ENCODE measurements around the gene IFNGR2. TPM values are rescaled to one million over a fixed set of nuclear protein-coding genes. Genes with fewer than 3 reads are reported as not detected.

The IFNGR2 gene
- total RNA-seq, 1 donor from 2014 or later: 83.5 TPM

DNA sequence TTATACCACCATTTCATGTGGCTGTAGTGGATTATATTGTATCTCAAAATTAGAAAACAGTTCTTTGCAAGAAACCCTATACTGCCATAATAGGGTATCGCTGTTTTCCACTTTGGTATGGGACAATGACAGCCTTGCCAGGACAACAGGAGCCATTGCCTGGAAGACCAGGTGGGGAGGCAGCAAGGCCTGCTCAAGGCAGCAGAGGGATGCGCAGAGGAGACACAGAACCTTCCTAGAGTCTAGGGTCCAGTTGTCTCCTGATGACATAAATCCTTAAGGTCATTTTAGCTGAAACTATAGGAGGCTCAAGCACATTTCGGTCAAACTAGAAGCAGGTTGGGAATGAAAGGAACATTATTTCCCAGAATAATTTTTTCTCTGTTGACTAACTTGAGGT lies 27.6 kb downstream of the IFNGR2 start:
- Histone ChIP-seq H3K27me3 (ENCODE audit: low read depth) (no peaks in the 10 kb centered on the region), H3K9me3 (no peaks in the 10 kb centered on the region), H3K36me3 (peaks cover 100% of the 10 kb centered on the region), H3K4me1 (peaks cover 24% of the 10 kb centered on the region), H3K27ac (no peak overlapping the region), H3K4me3 (no peak overlapping the region)
- intact Hi-C loops (cut with DNase I): no loop called here
- TF ChIP-seq, protein P1, sequence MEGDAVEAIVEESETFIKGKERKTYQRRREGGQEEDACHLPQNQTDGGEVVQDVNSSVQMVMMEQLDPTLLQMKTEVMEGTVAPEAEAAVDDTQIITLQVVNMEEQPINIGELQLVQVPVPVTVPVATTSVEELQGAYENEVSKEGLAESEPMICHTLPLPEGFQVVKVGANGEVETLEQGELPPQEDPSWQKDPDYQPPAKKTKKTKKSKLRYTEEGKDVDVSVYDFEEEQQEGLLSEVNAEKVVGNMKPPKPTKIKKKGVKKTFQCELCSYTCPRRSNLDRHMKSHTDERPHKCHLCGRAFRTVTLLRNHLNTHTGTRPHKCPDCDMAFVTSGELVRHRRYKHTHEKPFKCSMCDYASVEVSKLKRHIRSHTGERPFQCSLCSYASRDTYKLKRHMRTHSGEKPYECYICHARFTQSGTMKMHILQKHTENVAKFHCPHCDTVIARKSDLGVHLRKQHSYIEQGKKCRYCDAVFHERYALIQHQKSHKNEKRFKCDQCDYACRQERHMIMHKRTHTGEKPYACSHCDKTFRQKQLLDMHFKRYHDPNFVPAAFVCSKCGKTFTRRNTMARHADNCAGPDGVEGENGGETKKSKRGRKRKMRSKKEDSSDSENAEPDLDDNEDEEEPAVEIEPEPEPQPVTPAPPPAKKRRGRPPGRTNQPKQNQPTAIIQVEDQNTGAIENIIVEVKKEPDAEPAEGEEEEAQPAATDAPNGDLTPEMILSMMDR (IDR thresholded peaks at IDR 0.05): no peak
- DNase-seq (no peak), ATAC-seq (no peak)

DNA sequence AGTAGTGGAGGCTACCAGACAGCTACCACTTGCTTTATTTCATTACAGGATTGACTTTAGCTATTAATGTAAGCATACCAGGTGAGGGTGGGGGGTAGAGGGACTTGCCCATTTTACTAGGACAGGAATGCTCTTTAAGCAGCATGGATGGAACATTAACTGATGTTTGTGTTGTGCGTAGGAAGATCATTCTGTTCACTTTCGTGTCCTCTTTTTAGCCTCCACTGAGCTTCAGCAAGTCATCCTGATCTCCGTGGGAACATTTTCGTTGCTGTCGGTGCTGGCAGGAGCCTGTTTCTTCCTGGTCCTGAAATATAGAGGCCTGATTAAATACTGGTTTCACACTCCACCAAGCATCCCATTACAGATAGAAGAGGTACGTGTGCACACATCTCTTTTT lies 29.3 kb downstream of the IFNGR2 start:
- no peaks in the 10 kb centered on the region for H3K27me3 ChIP-seq (ENCODE audit: low read depth)
- H3K27ac ChIP-seq: no peak overlapping the region
- TF ChIP-seq, protein P1 (IDR thresholded peaks at IDR 0.05): no peak
- no peaks in the 10 kb centered on the region for H3K9me3 ChIP-seq
- DNase-seq (no peak), ATAC-seq (no peak)
- intact Hi-C loops (cut with DNase I): no loop called here
- peaks cover 24% of the 10 kb centered on the region for H3K4me1 ChIP-seq
- peaks cover 100% of the 10 kb centered on the region for H3K36me3 ChIP-seq
- H3K4me3 ChIP-seq: no peak overlapping the region

DNA sequence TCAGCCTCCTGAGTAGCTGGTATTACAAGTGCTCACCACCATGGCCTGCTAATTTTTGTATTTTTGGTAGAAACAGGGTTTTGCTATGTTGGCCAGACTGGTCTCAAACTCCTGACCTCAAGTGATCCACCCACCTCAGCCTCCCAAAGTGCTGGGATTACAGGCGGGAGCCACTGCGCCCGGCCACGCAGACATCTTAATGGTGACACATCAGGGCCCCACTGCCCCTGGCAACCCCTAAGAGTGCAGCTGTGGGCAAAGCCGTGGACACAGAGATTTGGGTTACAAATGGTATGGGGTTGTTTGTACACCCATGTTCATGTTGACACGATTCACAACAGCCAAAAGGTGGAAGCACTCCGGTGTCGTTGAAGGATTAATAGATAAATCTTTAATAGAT lies 29.8 kb downstream of the IFNGR2 start:
- H3K27me3 ChIP-seq (ENCODE audit: low read depth): no peaks in the 10 kb centered on the region
- no peaks in the 10 kb centered on the region for H3K9me3 ChIP-seq
- H3K4me1 ChIP-seq: peaks cover 24% of the 10 kb centered on the region
- no peak for ATAC-seq
- DNase-seq: no peak
- intact Hi-C loops (cut with DNase I): no loop called here
- TF ChIP-seq, protein P1 (IDR thresholded peaks at IDR 0.05): no peak
- H3K27ac ChIP-seq: no peak overlapping the region
- peaks cover 100% of the 10 kb centered on the region for H3K36me3 ChIP-seq
- H3K4me3 ChIP-seq: no peak overlapping the region

DNA sequence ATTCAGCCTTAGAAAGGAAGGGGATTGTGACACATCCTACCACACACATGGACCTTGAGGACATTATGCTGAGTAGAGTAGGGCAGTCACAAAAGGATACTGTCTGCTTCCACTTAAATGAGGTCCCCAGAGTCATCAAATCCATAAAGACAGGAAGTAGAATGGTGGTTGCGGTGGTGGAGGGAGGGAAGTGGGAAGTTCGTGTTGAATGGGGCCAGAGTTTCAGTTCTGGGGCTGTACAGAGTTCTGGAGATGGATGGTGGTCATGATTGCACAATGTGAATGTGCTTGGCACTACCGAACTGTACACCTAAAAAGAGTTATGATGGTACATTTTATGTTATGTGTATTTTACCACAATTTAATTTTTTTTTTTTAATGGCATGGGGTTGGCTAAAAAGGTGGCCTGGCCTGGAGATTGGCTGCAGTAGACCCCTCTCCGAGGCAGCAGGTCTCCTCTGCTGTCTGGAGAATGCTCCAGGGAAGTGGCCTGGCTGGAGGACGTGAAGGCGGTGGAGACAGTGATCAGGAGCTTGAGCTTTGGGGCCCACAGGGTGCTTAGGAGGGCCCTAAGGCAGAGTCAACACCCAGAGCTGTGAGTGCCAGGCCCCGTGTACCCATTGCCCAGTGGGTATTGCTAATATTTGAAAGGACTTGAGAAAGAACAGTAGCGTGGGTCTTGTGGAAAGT lies 30.4 kb downstream of the IFNGR2 start:
- peaks cover 24% of the 10 kb centered on the region for H3K4me1 ChIP-seq
- H3K36me3 ChIP-seq: peaks cover 100% of the 10 kb centered on the region
- TF ChIP-seq, protein P1 (IDR thresholded peaks at IDR 0.05): no peak
- peak overlapping the region; percentile 57 for H3K27ac ChIP-seq
- ATAC-seq: peak; percentile 25 to 74
- H3K9me3 ChIP-seq: no peaks in the 10 kb centered on the region
- intact Hi-C loops (cut with DNase I): no loop called here
- no peak for DNase-seq
- no peak overlapping the region for H3K4me3 ChIP-seq
- no peaks in the 10 kb centered on the region for H3K27me3 ChIP-seq (ENCODE audit: low read depth)

DNA sequence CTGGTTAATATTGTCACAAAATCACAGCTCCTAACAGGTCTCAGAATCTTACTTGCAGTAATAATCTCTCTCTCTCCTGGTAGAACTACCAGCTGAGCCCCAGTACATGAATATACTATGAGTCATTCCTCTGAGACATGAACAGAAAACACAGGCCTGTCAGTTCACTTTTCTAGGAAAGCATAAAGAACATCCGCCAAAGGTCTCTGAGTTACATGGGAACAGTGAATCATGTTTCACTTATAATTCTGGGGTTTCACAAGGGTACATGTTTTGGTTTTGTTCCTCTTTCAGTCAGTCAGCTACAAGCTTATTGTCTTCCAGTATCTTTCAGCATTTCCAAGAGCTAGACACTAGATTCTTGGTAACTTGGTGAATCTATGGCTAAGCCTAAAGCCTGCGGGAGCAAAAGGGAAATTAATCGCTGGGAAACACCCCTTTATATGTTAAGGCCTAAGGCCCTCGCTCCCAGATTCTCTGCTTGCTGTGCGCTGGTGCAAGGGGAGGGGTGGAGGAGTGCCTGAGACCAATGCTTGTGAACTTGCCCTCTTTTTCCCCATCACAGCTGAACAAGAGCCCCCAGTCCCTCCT lies 31.7 kb downstream of the IFNGR2 start:
- DNase-seq (peak; percentile 24), ATAC-seq (peak; percentile 75 to 84)
- peak overlapping the region; percentile 57 for H3K27ac ChIP-seq
- intact Hi-C loops (cut with DNase I): no loop called here
- no peaks in the 10 kb centered on the region for H3K27me3 ChIP-seq (ENCODE audit: low read depth)
- peaks cover 95% of the 10 kb centered on the region for H3K36me3 ChIP-seq
- H3K9me3 ChIP-seq: no peaks in the 10 kb centered on the region
- H3K4me3 ChIP-seq: no peak overlapping the region
- peaks cover 17% of the 10 kb centered on the region for H3K4me1 ChIP-seq
- TF ChIP-seq, protein P1 (IDR thresholded peaks at IDR 0.05): no peak

Measured in lower lobe of right lung (tissue), 2 donors.